ENCODE results near the gene PAQR5.

The PAQR5 gene

GRCh38 chr15:69305204-69305931 is 6.7 kb downstream of the PAQR5 start:
- Histone ChIP-seq H3K36me3 (ENCODE audit: control insufficient read depth, insufficient read depth, low read length) (no peaks in the 10 kb centered on the region), H3K9me3 (ENCODE audit: control insufficient read depth, insufficient read depth, low read depth, low read length) (no peaks in the 10 kb centered on the region), H3K4me1 (ENCODE audit: control insufficient read depth, insufficient read depth, low read length) (peaks cover 7% of the 10 kb centered on the region), H3K4me3 (ENCODE audit: low read depth, low read length) (no peak overlapping the region), H3K27ac (ENCODE audit: low read depth, low read length) (no peak overlapping the region; the same call in 1 of the 2 replicates), H3K9ac (ENCODE audit: low read length) (peak overlapping the region; percentile 15), H3K27me3 (ENCODE audit: control insufficient read depth, insufficient read depth, low read length) (peaks cover 9% of the 10 kb centered on the region)

GRCh38 chr15:69305933-69306568 is 7.3 kb downstream of the PAQR5 start:
- no peaks in the 10 kb centered on the region for H3K36me3 ChIP-seq (ENCODE audit: control insufficient read depth, insufficient read depth, low read length)
- H3K27ac ChIP-seq (ENCODE audit: low read depth, low read length), result no peak overlapping the region; the same call in 1 of the 2 replicates
- no peaks in the 10 kb centered on the region for H3K9me3 ChIP-seq (ENCODE audit: control insufficient read depth, insufficient read depth, low read depth, low read length)
- H3K9ac ChIP-seq (ENCODE audit: low read length), result peak overlapping the region; percentile 15
- peaks cover 7% of the 10 kb centered on the region; the same call in 1 of the 2 replicates for H3K4me1 ChIP-seq (ENCODE audit: control insufficient read depth, insufficient read depth, low read length)
- H3K4me3 ChIP-seq (ENCODE audit: low read depth, low read length), result no peak overlapping the region
- peaks cover 6% of the 10 kb centered on the region for H3K27me3 ChIP-seq (ENCODE audit: control insufficient read depth, insufficient read depth, low read length)

GRCh38 chr15:69307939-69308338 is 9.2 kb downstream of the PAQR5 start:
- H3K9ac ChIP-seq (ENCODE audit: low read length), result no peak overlapping the region
- peaks cover 7% of the 10 kb centered on the region; the same call in 1 of the 2 replicates for H3K4me1 ChIP-seq (ENCODE audit: control insufficient read depth, insufficient read depth, low read length)
- no peak overlapping the region for H3K4me3 ChIP-seq (ENCODE audit: low read depth, low read length)
- no peaks in the 10 kb centered on the region for H3K27me3 ChIP-seq (ENCODE audit: control insufficient read depth, insufficient read depth, low read length)
- no peaks in the 10 kb centered on the region for H3K36me3 ChIP-seq (ENCODE audit: control insufficient read depth, insufficient read depth, low read length)
- no peaks in the 10 kb centered on the region for H3K9me3 ChIP-seq (ENCODE audit: control insufficient read depth, insufficient read depth, low read depth, low read length)
- H3K27ac ChIP-seq (ENCODE audit: low read depth, low read length), result no peak overlapping the region

GRCh38 chr15:69308949-69309348 is 10.2 kb downstream of the PAQR5 start:
- Histone ChIP-seq H3K36me3 (ENCODE audit: control insufficient read depth, insufficient read depth, low read length) (no peaks in the 10 kb centered on the region), H3K27me3 (ENCODE audit: control insufficient read depth, insufficient read depth, low read length) (no peaks in the 10 kb centered on the region), H3K27ac (ENCODE audit: low read depth, low read length) (no peak overlapping the region), H3K9ac (ENCODE audit: low read length) (no peak overlapping the region), H3K4me1 (ENCODE audit: control insufficient read depth, insufficient read depth, low read length) (peaks cover 7% of the 10 kb centered on the region; the same call in 1 of the 2 replicates), H3K9me3 (ENCODE audit: control insufficient read depth, insufficient read depth, low read depth, low read length) (no peaks in the 10 kb centered on the region), H3K4me3 (ENCODE audit: low read depth, low read length) (no peak overlapping the region)

GRCh38 chr15:69311319-69311721 is 12.6 kb downstream of the PAQR5 start:
- no peaks in the 10 kb centered on the region for H3K36me3 ChIP-seq (ENCODE audit: control insufficient read depth, insufficient read depth, low read length)
- no peaks in the 10 kb centered on the region for H3K27me3 ChIP-seq (ENCODE audit: control insufficient read depth, insufficient read depth, low read length)
- H3K9me3 ChIP-seq (ENCODE audit: control insufficient read depth, insufficient read depth, low read depth, low read length), result no peaks in the 10 kb centered on the region
- no peak overlapping the region for H3K9ac ChIP-seq (ENCODE audit: low read length)
- H3K4me3 ChIP-seq (ENCODE audit: low read depth, low read length), result no peak overlapping the region
- H3K27ac ChIP-seq (ENCODE audit: low read depth, low read length), result no peak overlapping the region
- H3K4me1 ChIP-seq (ENCODE audit: control insufficient read depth, insufficient read depth, low read length), result no peaks in the 10 kb centered on the region

GRCh38 chr15:69313432-69314000 is 14.8 kb downstream of the PAQR5 start:
- Histone ChIP-seq H3K9me3 (ENCODE audit: control insufficient read depth, insufficient read depth, low read depth, low read length) (no peaks in the 10 kb centered on the region), H3K4me3 (ENCODE audit: low read depth, low read length) (no peak overlapping the region), H3K27me3 (ENCODE audit: control insufficient read depth, insufficient read depth, low read length) (no peaks in the 10 kb centered on the region), H3K27ac (ENCODE audit: low read depth, low read length) (no peak overlapping the region), H3K4me1 (ENCODE audit: control insufficient read depth, insufficient read depth, low read length) (peaks cover 7% of the 10 kb centered on the region; the same call in 1 of the 2 replicates), H3K9ac (ENCODE audit: low read length) (no peak overlapping the region), H3K36me3 (ENCODE audit: control insufficient read depth, insufficient read depth, low read length) (no peaks in the 10 kb centered on the region)

GRCh38 chr15:69314131-69314530 is 15.4 kb downstream of the PAQR5 start:
- no peak overlapping the region for H3K9ac ChIP-seq (ENCODE audit: low read length)
- H3K27me3 ChIP-seq (ENCODE audit: control insufficient read depth, insufficient read depth, low read length), result no peaks in the 10 kb centered on the region
- no peak overlapping the region for H3K27ac ChIP-seq (ENCODE audit: low read depth, low read length)
- H3K4me1 ChIP-seq (ENCODE audit: control insufficient read depth, insufficient read depth, low read length), result peaks cover 7% of the 10 kb centered on the region; the same call in 1 of the 2 replicates
- H3K9me3 ChIP-seq (ENCODE audit: control insufficient read depth, insufficient read depth, low read depth, low read length), result no peaks in the 10 kb centered on the region
- no peaks in the 10 kb centered on the region for H3K36me3 ChIP-seq (ENCODE audit: control insufficient read depth, insufficient read depth, low read length)
- H3K4me3 ChIP-seq (ENCODE audit: low read depth, low read length), result no peak overlapping the region

- H3K9ac ChIP-seq (ENCODE audit: low read length), result no peak overlapping the region
- no peak overlapping the region for H3K4me3 ChIP-seq (ENCODE audit: low read depth, low read length)
- peaks cover 8% of the 10 kb centered on the region; the same call in 1 of the 2 replicates for H3K4me1 ChIP-seq (ENCODE audit: control insufficient read depth, insufficient read depth, low read length)
- H3K27me3 ChIP-seq (ENCODE audit: control insufficient read depth, insufficient read depth, low read length), result no peaks in the 10 kb centered on the region
- no peak overlapping the region for H3K27ac ChIP-seq (ENCODE audit: low read depth, low read length)
- no peaks in the 10 kb centered on the region for H3K36me3 ChIP-seq (ENCODE audit: control insufficient read depth, insufficient read depth, low read length)
- H3K9me3 ChIP-seq (ENCODE audit: control insufficient read depth, insufficient read depth, low read depth, low read length), result no peaks in the 10 kb centered on the region
These were observed 16.0 kb downstream of the PAQR5 start for GRCh38 chr15:69314736-69315135.

- H3K4me3 ChIP-seq (ENCODE audit: low read depth, low read length), result no peak overlapping the region
- no peak overlapping the region for H3K27ac ChIP-seq (ENCODE audit: low read depth, low read length)
- no peaks in the 10 kb centered on the region for H3K9me3 ChIP-seq (ENCODE audit: control insufficient read depth, insufficient read depth, low read depth, low read length)
- no peaks in the 10 kb centered on the region for H3K36me3 ChIP-seq (ENCODE audit: control insufficient read depth, insufficient read depth, low read length)
- no peaks in the 10 kb centered on the region for H3K27me3 ChIP-seq (ENCODE audit: control insufficient read depth, insufficient read depth, low read length)
- no peak overlapping the region for H3K9ac ChIP-seq (ENCODE audit: low read length)
- H3K4me1 ChIP-seq (ENCODE audit: control insufficient read depth, insufficient read depth, low read length), result peaks cover 10% of the 10 kb centered on the region; the same call in 1 of the 2 replicates
These were observed 16.8 kb downstream of the PAQR5 start for GRCh38 chr15:69315402-69316110.

- no peaks in the 10 kb centered on the region for H3K9me3 ChIP-seq (ENCODE audit: control insufficient read depth, insufficient read depth, low read depth, low read length)
- peaks cover 10% of the 10 kb centered on the region; the same call in 1 of the 2 replicates for H3K4me1 ChIP-seq (ENCODE audit: control insufficient read depth, insufficient read depth, low read length)
- no peak overlapping the region for H3K4me3 ChIP-seq (ENCODE audit: low read depth, low read length)
These were observed 17.6 kb downstream of the PAQR5 start for GRCh38 chr15:69316291-69316690.

More at GRCh38 chr15:69316291-69316690, 17.6 kb downstream of the PAQR5 start:
- Histone ChIP-seq H3K27me3 (ENCODE audit: control insufficient read depth, insufficient read depth, low read length) (no peaks in the 10 kb centered on the region), H3K9ac (ENCODE audit: low read length) (no peak overlapping the region), H3K27ac (ENCODE audit: low read depth, low read length) (no peak overlapping the region), H3K36me3 (ENCODE audit: control insufficient read depth, insufficient read depth, low read length) (no peaks in the 10 kb centered on the region)

Measured in HUES6 (cell line).